Measurements from ENCODE around the gene PMVK.

GRCh38 chr1:154971341-154971998 lies 35.0 kb upstream of the PMVK start:
- no peak for TF ChIP-seq CTCF (IDR thresholded peaks at IDR 0.05)
- no peak for TF ChIP-seq POLR2A (IDR thresholded peaks at IDR 0.05)

All from esophagus squamous epithelium (tissue), 4 donors.